Endometrial microvascular endothelial cells (primary cell): ENCODE data around the gene CADPS2. TPM values are rescaled to one million over a fixed set of nuclear protein-coding genes. Genes with fewer than 3 reads are reported as not detected.

Source experiments
- in situ Hi-C: cut with HindIII; loops from 2 replicates; pipeline ENCODE4 v1.10.0; 2017; ENCODE audit warnings: low sequenced_read_pairs, low pct_unique_long_range_greater_than_20kb; ENCODE audit errors: inconsistent ontology term
- total RNA-seq: library from RNA; depleted of rRNA; stranded (reverse); fragments of >200 nt; gene quantifications from one replicate; pipeline ENCODE4 v1.2.3, GENCODE V29; 2015; ENCODE audit errors: inconsistent ontology term

CADPS2 gene
- total RNA-seq, 1 donor from 2014 or later: 43.5 TPM

DNA sequence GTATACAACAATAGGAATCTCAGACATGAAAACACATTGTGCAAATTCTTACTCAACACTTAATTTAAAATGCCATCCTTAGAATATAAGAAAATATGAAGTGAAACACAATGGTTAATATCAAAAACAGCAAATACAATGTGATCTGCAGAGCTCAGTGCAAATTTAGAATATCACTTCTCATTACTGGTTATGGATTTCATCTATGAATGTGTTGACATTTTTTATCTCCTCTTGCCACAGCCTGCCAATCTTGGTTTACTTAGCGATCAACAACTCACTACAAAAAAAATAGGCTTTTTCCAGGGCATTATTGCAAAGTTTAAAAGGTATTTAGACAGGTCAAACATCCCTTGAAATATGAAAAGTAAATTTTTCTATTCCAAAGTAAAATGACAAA is 158.5 kb downstream of the CADPS2 start:
- in situ Hi-C loops: no loop called here

DNA sequence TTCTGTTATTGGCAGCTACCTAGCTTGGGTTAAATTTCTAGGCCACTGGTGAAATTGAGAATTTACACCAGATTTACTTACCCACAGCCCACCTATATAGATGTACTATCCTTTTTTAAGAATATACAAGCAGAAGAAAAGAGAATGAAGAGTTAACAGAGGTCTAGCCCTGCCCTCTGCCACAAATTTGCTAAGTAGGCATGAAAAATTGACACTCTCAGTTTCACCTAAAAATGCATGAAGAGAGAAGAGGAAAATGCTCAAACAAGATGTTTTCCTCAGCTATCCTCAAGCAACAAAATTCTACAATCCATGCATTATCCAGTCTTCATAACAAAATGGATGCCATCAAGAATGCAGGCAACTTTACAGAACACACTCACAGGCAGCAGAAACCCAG is 158.9 kb downstream of the CADPS2 start:
- in situ Hi-C loops: no loop called here

DNA sequence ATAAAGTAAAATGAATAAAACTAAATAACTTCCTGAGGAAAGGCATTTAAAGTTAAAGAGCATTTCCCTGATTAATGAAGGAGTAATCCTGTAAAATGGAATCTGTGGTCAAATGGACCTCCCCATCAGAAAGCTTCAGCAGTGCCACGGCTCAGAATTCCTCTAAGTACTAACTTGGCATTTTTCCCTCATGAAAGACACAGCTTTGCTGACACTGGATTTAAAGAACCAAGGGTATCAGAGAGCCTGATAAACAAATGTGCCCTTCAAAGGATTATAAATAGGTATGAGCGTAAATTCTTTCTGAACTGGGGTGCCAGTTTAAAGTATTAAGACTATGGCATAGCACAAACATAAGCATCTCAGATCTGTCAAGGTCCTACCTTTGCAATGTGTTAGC is 159.4 kb downstream of the CADPS2 start:
- in situ Hi-C loops: no loop called here

DNA sequence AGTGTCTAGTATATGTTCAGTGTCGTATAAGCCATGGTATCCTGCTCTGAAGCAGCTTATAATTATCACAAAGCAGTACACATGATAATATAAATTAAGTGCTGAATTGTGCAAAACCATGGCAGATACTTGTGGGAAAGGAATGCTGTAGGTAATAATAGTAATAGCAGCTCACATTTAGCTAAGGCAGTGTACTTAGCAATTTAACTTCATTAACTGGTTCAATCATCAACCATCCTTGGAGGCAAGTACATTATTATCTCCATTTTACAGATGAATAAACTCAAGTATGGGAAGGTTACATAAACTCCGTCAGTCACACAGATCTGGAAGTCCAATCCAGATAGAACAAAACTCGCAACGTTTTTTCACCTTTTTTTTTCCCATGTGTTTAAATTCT is 161.9 kb downstream of the CADPS2 start:
- in situ Hi-C loops: no loop called here

DNA sequence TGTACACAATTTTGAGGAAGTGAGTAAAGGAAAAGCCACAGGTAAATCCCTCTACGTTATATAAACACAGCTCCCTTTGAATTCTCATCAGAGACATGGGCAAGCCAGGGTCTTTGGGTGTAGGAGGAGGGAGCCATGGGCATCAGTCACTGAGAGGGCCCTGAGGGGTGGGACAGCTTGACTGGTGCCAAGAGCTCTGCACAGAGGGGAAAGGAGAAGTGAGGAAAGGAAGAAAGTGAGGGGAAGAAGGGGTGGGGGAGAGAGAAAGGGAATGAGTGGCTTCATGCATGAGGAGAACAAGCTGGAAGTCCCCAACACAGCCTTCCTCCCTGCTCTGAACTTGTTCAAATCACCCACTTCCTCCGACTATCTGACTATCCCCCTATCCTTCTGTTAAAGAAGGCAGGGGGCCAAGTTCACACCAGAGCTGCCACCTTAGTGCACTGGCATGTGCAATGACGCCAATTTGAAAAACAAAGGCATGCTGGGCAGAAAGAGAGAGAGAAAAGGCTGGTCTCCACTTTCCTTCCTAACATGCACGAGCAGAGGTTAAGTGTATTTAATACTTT is 167.2 kb downstream of the CADPS2 start:
- in situ Hi-C loops: no loop called here

DNA sequence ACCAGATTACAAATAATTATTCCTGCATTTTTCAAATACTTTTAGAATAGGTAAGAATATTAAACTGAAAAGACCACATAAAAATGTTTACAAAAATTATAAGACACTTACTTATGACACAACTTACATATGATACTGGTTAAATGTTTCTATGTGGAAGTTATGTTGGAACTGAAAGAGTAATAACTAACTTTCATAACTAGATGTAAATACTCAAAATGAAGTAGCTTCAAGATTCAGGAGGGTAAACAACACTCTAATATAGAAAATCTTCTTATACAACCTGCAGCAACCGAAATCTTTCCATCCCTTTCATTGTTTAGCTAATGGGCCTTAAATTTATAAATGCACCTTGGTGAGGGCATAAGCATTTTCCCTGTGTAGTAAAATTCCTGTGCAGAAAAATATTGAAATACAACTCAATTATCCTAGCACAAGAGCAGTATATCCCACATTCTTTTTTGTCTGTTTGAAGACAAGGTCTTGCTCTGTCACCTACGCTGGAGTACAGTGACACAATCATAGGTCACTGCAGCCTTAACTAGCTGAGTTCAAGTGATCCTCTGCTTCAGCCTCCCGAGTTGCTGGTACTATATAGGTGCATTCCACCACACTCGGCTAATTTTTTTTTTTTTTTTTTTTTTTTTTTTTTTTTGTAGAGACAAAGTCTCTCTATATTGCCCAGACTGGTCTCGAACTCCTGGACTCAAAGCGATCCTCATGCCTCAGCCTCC is 168.7 kb downstream of the CADPS2 start:
- in situ Hi-C loops: no loop called here

DNA sequence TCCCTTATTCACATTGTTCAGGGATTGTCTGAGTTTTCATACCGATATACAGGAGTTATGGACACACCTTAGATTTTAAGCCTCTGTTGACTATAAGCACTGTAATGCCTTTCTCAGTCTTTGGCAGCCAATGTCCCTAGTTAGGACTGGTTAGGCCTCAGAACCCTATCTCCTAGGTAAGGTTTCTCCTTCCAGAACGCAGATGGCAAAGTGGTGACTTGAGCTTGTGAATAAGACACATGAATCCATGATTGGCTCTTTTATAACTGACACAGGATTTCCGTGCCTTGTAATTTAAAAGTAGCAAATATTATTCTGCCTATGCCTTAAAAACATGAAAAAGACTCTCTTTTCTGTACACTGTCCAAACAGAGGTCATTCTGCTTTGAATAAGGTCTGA is 171.1 kb downstream of the CADPS2 start:
- in situ Hi-C loops: no loop called here

DNA sequence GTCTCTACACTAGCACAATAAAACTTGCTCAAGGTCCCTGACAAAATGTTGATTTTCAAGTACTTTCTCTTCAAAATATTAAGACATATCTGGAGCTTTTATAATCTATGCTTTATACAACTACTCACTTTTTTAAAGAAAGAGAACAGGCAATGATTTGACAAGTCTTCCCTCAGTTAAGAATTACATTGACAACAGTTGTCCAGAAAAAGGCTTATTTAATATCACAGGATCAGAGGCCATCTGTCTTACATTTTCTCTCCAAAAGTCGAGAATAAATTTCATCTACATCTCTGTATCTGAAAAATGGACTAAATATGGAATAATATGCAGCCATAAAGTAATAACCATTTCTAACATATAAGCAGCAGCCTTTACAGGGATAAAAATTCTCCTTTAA is 175.3 kb downstream of the CADPS2 start:
- in situ Hi-C loops: no loop called here

DNA sequence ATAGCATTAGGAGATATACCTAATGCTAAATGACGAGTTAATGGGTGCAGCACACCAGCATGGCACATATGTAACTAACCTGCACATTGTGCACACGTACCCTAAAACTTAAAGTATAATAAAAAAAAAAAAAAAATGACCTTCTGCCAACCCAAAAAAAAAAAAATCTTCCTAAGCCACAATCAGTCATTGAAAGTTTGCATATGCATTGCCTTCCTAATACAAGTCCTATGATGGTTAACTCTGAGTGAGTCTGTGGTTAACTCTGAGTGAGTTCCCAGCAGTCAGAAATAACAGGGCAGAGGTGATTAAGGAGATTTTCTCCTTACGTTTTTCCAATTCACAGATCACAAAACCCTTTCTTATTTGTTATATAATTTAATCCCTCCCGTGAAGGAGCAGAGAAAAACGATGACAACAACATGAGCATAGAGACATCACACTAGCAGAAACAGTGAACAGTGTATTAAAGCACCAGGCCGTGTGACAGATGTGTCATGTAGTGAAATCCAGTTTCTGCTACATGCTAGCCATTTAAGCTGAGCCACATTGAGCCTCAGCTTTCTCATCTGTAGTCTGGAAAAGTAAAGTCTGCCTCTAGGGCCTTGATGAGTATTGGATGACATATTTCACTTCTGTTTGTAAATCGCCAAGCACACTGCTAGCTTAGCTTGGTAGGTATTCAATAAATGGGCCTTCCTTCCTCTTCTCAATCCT is 176.2 kb downstream of the CADPS2 start:
- in situ Hi-C loops: no loop called here

DNA sequence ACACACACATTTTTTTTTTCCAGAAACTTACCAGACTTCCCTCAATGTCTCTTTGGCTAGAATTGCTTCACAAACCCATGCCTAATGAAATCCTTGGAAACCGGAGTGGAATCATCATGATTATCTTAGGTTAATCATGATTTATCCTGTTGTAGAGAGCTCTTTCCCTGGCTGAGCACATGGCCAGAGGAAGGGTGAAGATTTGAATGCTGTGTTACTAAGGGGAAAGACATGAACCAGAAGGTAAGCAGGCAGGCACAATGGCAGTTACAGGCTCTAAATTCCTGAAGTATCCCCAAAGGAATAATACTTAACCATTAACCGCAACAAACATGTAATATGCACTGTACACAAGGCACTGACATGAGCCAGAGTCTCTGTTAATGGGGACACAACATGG is 179.4 kb downstream of the CADPS2 start:
- in situ Hi-C loops: no loop called here

DNA sequence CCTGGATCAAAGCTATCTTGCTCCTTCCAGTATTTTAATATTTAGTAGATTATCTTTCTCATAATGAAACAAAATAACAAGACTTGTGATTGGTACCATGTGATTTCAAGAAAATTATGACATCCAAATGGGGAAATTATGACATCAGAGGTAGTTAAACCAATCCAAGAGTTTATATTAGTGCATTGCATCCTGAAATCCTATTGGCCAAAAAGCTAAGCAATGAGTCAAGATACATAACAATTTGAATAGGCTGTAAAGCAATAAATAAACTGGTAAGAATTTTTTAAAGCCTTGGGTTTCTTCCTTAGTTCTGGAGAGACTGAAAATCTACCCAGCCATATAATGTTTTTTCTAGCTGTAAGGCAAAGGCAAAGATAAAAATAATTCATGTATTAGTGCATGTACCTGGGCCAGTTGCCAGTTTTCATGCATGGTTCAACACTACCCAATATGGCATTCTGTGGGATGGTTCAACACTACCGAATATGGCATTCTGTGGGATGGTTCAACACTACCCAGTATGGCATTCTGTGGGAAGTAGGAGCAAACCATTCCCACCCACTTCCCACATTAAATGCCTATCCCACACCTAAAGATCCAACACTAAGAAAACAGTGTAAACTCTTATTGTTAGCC is 183.3 kb downstream of the CADPS2 start, which contains the start of gene RNF148:
Gene RNF148, minus strand, starts transcription at position 51 of the 639 bp plus-strand sequence. CDS start 172 bp downstream, outside the sequence.
- in situ Hi-C loops: no loop called here

DNA sequence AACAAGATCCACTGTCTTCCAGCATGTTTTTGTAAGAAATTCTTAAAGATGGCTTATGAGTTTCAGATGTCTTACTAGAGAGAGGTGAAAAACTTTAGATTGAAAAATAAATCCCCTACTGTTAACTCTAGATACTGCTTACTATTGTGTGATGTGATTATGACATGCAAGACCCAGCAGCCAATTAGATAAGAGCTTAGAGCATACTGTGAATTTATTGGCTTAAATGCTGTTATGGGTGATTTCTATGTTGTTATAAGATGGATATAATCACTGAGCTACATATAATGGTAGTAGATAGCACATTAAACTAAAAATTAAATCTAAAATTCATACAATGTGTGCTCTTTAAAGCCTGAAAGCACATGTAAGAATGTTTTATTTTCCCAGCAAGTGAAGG is 187.2 kb downstream of the CADPS2 start, which contains the start of gene RNF133:
Gene RNF133, minus strand, starts transcription at position 101 of the 400 bp plus-strand sequence. CDS start 199 bp downstream, outside the sequence.
- in situ Hi-C loops: no loop called here

DNA sequence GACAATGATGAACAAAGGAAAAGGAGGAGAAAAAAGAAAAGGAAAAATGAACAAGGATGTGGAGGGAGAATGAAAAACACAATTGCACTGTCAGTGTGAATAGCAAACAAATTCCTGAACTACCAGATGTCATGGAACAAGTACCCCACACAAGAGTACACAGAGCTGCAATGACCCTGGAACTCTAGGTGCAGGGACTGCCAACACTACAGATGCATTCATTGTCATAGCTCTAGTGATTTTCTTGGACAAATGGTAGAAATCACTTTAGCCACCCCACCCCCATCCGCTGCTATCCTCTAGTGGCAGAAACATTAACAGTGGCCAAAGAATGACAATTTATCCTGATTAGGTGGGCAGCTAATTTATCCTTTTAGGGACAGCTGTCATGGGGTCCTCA is 190.4 kb downstream of the CADPS2 start:
- in situ Hi-C loops: no loop called here

DNA sequence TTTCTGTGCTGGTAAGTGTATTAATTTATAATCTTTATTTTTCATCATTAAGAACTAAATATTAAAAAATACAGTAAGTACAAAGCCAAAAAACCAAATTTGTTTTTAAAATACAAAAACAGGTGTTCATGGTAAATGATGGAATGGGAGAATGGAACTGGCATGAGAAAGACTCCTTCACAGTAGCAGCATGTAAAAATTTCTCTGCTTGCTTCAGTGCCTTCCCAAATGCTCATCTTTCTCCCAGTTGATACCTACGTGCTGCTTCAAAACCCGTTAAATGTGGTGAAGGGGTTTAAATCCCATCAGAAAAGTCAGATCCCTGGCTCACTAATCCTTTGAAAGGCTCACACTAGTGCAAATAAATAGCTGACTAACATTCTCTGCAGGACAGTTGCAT is 191.6 kb downstream of the CADPS2 start:
- in situ Hi-C loops: no loop called here

DNA sequence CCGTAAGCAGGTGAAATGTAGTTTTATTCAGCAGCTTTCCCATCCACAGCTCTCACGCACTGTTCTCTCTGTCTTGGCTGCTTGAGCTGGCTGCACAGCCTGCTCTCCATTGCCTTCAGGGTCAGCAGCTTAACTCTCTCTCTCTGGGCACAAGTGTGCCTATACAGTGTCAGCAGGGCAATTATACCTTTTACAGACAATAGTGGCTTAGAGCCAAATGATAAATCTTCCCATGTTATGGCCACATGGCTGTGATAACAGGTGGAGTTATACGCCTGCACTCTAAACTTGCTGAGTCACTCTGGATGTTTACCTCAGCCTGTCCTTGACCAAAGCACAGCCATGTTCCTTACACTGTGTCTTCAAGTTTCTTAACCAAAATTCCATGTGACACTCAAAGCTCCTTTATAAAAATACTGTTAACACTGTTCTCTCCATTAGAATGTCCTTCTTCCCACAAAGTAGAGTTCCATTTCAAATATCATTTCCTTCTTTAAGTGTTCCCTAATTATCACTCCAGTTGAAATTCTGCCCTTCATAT is 193.4 kb downstream of the CADPS2 start:
- in situ Hi-C loops: no loop called here

DNA sequence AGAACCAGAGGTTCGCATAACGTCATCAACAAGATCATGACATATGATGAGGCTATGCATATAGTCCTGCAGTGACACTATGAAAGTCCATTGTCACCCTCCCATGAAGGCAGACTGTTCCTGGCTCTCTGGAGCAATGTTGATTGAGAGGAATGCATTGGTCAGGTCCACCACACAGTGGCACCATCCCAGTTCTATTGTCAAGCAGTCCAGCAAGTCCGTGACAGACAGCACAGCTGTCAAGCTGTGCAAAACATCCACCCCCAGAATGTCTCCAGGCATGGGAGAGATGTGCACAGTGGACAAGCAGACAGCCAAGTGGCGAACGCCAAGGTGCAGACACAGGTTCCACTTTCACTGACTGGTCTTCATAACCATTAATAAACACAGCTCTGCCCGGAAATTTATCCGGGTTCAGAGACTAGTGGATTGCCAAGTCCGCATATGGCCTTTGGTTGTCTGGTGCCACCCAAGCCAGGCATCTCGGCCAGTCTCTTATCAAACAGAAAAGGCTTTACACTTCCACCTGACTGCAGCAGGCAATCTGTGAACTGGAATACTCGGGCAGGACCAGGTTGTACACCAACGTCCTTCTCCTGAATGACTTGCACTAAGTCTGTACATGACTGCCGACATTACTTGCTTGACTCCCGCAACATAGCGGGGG is 194.6 kb downstream of the CADPS2 start:
- in situ Hi-C loops: no loop called here

DNA sequence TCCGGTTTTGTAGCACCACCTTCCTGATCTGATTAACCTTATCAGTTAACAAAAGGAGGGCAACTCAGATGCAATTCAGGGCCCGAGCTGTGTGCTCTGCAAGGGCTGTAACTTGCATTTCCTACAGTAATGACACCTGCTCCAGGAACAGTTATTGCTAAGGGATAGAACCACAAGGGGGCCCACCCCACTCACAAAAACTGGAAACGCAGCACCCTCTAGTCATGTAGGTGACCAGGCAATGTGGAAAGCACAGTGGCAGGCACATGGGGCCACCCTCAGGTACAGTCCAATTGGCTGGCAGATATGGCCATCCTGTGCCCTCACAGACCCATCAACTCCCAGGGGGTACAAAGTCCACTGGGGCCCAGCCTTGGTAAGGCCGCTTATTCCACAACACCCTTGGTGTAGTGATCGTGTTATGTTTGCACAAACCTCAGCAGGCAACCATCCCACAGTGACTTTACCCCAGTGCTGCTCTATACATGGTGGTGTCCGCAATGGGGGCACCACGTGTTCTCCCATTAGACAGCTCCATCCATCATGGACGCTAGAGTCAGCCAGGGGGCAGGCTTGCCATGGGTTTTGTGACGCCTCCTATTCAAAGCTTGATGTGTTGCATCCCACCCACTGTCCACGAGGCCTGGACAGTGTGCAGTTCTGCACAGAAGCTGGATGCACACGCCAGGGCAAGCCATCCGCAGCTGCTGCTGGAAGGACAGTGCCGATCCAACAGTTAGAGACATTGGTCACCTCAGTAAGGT is 196.7 kb downstream of the CADPS2 start:
- in situ Hi-C loops: no loop called here

DNA sequence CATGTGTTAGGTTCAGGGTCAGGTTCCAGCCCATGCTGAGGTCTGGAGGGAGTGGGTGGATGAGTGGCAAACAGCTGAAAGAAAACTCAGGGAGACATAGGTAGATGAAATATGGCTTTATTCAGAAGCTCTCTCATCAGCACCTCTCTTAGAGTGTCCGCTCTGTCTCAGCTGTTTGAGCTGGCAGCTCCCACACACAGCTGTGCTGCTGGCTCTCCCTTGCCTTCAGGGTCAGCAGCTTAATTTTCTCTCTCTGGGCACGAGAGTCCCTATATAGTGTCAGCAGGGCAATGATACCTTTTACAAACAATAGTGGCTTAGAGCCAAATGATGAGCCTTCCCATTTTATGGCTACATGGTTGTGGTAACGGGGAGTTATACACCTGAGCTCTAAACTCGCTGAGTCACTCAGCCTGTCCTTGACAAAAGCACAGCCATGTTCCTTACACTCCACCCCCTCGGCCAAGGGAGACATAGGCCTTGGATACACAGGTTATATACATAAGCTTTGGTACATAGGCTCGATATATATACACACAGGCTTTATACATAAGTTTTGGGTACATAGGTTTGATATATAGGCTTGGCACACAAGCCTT is 197.8 kb downstream of the CADPS2 start:
- in situ Hi-C loops: no loop called here
